ENCODE measurements around the gene OPHN1.

GRCh38 chrX:68190799-68191198 lies 242.5 kb downstream of the OPHN1 start:
- TF ChIP-seq CTCF (IDR thresholded peaks at IDR 0.05) (no peak), POLR2AphosphoS5 (IDR thresholded peaks at IDR 0.05) (no peak), POLR2A (IDR thresholded peaks at IDR 0.05) (no peak)

Data from gastroesophageal sphincter (tissue), 3 donors.